Measurements from ENCODE around the gene FADS6.

FADS6 gene

DNA sequence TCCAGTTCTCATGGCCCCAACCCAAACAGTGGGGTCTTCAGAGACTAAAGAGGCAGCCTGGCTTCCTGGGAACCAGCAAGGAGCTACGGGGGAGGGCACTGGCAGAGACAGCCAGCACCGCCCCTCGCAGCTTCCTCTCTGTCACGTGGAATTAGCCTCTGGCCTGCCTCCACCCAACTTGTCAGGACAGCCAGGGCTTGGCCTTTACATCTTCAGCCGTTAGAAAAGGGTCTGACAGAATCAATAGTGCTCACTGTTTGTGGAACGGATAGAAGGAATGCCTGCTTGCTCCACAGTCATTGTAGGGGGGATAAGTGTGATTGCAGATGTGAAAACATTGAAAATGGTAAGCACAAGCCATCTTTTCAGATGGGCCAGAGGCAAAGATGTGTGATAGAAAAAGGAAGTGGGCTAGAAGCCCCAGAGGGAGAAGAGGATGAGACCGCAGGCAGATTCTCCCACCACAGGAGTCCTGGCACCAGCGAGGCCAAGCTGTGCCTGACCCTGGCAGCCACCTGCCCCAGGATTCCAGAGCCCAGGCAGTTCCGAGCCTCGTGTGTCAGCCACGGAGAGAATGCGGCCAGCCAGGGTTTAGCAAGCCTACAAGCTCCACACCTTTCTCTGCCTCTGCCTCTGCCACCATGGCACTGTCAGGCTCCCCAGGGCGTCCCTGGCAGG is 52.3 kb downstream of the FADS6 start:
- TF ChIP-seq TAF1 (IDR thresholded peaks at IDR 0.05; ENCODE audit: borderline replicate concordance, insufficient read depth, low read length) (no peak), POLR2AphosphoS5 (IDR thresholded peaks at IDR 0.05; ENCODE audit: low read depth, low read length) (no peak), SIN3A (IDR thresholded peaks at IDR 0.05; ENCODE audit: borderline replicate concordance, insufficient read depth, low read length) (no peak), FOXP2 (optimal IDR thresholded peaks at IDR 0.05; ENCODE audit: borderline replicate concordance, extremely low read depth, extremely low read length, insufficient read depth) (no peak)
- TF ChIP-seq, protein P1, sequence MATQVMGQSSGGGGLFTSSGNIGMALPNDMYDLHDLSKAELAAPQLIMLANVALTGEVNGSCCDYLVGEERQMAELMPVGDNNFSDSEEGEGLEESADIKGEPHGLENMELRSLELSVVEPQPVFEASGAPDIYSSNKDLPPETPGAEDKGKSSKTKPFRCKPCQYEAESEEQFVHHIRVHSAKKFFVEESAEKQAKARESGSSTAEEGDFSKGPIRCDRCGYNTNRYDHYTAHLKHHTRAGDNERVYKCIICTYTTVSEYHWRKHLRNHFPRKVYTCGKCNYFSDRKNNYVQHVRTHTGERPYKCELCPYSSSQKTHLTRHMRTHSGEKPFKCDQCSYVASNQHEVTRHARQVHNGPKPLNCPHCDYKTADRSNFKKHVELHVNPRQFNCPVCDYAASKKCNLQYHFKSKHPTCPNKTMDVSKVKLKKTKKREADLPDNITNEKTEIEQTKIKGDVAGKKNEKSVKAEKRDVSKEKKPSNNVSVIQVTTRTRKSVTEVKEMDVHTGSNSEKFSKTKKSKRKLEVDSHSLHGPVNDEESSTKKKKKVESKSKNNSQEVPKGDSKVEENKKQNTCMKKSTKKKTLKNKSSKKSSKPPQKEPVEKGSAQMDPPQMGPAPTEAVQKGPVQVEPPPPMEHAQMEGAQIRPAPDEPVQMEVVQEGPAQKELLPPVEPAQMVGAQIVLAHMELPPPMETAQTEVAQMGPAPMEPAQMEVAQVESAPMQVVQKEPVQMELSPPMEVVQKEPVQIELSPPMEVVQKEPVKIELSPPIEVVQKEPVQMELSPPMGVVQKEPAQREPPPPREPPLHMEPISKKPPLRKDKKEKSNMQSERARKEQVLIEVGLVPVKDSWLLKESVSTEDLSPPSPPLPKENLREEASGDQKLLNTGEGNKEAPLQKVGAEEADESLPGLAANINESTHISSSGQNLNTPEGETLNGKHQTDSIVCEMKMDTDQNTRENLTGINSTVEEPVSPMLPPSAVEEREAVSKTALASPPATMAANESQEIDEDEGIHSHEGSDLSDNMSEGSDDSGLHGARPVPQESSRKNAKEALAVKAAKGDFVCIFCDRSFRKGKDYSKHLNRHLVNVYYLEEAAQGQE (IDR thresholded peaks at IDR 0.05; ENCODE audit: insufficient read depth in 1 of 2, low read depth in 2 of 2, low read length in 2 of 2) = no peak

DNA sequence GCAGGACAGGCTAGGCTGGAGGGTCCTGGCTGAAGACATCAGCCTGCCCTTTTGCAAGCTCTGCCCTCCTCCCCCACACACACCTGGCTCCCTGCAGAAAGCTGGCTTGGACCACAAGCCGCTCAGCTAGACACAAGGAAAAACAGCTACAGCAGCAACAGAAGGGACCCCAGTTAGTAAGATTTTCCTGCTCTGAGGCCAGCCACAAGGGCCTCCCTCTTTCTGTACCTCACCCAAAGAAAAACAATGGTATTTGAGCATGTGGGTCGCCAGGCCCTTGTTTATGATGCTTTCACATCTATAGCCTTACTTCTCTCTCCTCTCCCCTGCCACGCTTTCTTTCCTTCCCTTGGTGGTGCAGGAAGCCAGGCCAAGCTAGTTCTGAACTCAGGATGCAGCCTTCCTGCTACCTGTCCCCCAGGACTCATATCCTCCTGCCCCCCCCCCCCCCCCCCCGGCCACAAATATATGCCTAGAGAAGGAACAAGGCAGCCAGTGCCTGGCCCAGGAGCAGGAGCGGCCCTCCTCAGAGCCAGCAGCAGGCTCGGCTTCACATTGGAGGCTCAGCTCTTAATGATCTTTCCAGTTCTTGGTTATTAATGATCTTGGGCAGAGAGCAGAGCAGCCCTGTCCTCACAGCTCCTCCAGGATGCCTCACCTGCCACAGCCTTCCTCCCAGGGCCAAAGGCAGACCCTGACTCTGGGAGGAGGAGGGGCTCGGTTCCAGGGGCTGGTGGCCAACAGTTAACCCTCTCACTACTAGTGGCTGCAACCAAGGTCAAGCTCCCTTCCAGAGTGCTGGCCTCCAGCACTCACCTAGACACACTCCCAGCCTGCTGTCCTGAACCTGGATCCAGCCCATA is 53.2 kb downstream of the FADS6 start:
- TF ChIP-seq POLR2AphosphoS5 (IDR thresholded peaks at IDR 0.05; ENCODE audit: low read depth, low read length) (no peak), TAF1 (IDR thresholded peaks at IDR 0.05; ENCODE audit: borderline replicate concordance, insufficient read depth, low read length) (no peak)

DNA sequence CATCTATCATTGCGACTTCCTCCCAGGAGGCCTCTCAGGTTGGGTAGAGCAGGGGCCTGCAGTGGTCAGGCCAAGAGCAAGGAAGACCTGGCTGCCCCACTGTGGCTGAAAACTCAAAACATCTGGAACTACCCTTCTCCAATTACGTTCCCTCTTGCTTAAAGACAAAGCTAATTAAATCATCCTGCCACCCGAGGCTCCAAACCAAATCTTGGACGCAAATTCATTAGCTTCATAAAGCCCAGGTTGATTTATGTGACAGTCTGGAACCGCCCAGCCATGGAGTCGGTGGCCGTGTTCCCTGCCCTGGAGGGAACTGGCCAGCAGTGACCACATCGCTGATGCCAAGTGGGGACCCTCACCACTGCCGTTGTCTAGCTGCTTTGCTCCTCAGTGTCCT is 55.2 kb downstream of the FADS6 start:
- TF ChIP-seq, protein P1 (IDR thresholded peaks at IDR 0.05; ENCODE audit: insufficient read depth in 1 of 2, low read depth in 2 of 2, low read length in 2 of 2) = no peak
- no peak for TF ChIP-seq TAF1 (IDR thresholded peaks at IDR 0.05; ENCODE audit: borderline replicate concordance, insufficient read depth, low read length)
- no peak for TF ChIP-seq SIN3A (IDR thresholded peaks at IDR 0.05; ENCODE audit: borderline replicate concordance, insufficient read depth, low read length)
- TF ChIP-seq POLR2AphosphoS5 (IDR thresholded peaks at IDR 0.05; ENCODE audit: low read depth, low read length) = no peak
- no peak for TF ChIP-seq FOXP2 (optimal IDR thresholded peaks at IDR 0.05; ENCODE audit: borderline replicate concordance, extremely low read depth, extremely low read length, insufficient read depth)

DNA sequence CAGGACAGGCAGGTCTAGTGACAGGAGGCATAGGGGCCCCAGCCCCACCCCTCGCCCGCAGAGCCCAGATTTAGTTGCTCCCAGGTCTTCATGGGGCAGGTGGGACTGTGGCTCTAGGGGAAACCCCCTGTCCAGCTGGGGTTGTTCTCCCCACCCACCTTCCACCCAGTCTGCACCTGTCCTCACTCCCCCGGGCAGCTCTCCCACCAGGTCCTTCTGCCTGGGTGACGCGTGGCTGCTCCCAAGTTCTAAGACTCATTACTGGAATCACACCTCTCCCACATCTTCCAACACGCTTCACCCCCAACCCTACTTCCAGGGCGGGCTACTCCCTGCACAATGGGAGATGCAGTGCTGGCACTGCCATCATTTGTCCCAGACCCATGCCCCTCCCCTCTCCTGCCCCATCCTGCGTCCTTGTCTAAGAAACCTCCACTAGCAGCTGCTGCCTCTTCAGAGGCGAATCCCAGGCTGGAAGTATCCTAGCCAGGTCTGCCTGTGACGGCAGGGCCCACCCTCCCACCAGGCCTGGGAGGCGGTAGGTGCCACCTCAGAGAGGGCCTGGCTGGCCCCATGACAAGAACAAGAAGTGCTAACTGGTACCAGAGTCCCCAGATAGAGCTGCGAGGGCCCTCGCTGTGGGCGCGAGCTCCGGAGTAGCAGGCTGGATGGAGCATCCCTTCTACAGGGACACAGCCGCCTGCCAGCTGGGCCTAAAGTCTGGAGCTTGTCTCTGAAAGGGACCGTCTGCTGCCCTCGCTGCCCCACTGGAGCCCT is 56.6 kb downstream of the FADS6 start:
- TF ChIP-seq SIN3A (IDR thresholded peaks at IDR 0.05; ENCODE audit: borderline replicate concordance, insufficient read depth, low read length) (no peak), FOXP2 (optimal IDR thresholded peaks at IDR 0.05; ENCODE audit: borderline replicate concordance, extremely low read depth, extremely low read length, insufficient read depth) (no peak), POLR2AphosphoS5 (IDR thresholded peaks at IDR 0.05; ENCODE audit: low read depth, low read length) (no peak), TAF1 (IDR thresholded peaks at IDR 0.05; ENCODE audit: borderline replicate concordance, insufficient read depth, low read length) (no peak)
- TF ChIP-seq, protein P1 (IDR thresholded peaks at IDR 0.05; ENCODE audit: insufficient read depth in 1 of 2, low read depth in 2 of 2, low read length in 2 of 2) = no peak

DNA sequence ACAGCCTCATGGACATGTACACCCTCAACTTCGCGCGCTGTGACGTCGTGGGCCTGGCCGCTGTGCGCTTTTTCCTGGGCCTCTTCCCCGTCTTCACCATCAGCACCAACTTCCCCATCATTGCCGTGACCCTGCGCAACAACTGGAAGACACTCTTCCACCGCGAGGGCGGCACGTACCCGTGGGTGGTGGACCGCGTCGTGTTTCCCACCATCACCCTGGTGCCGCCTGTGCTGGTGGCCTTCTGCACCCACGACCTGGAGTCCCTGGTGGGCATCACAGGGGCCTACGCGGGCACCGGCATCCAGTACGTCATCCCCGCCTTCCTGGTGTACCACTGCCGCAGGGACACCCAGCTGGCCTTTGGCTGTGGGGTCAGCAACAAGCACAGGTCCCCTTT is 57.2 kb downstream of the FADS6 start:
- no peak for TF ChIP-seq POLR2AphosphoS5 (IDR thresholded peaks at IDR 0.05; ENCODE audit: low read depth, low read length)
- TF ChIP-seq TAF1 (IDR thresholded peaks at IDR 0.05; ENCODE audit: borderline replicate concordance, insufficient read depth, low read length) = no peak
- TF ChIP-seq FOXP2 (optimal IDR thresholded peaks at IDR 0.05; ENCODE audit: borderline replicate concordance, extremely low read depth, extremely low read length, insufficient read depth) = no peak
- TF ChIP-seq SIN3A (IDR thresholded peaks at IDR 0.05; ENCODE audit: borderline replicate concordance, insufficient read depth, low read length) = no peak
- TF ChIP-seq, protein P1 (IDR thresholded peaks at IDR 0.05; ENCODE audit: insufficient read depth in 1 of 2, low read depth in 2 of 2, low read length in 2 of 2) = no peak
